Endothelial cell of umbilical vein (primary cell): ENCODE data around the gene ETV1.

Source experiments
- CTCF ChIP-seq, 2 donors: IDR thresholded peaks; 1 replicate in 1 of 2; 2 replicates in 1 of 2; pipeline ENCODE4 v1.5.1; 2011; ENCODE audit warnings: low read length in 2 of 2, mild to moderate bottlenecking in 2 of 2, moderate library complexity in 2 of 2, control low read depth in 1 of 2, inconsistent platforms in 1 of 2, low read depth in 1 of 2; ENCODE audit not compliant: insufficient read depth in 1 of 2; ENCODE audit errors: extremely low read depth in 1 of 2
- EZH2 ChIP-seq: IDR thresholded peaks from 2 replicates; pipeline ENCODE4 v1.6.1; 2012; ENCODE audit warnings: borderline replicate concordance, low read depth, mild to moderate bottlenecking, moderate library complexity, low read length, inconsistent platforms; ENCODE audit not compliant: severe bottlenecking
- POLR2A ChIP-seq: IDR thresholded peaks from 2 replicates; pipeline ENCODE4 v1.6.1; 2012; ENCODE audit warnings: low read depth, mild to moderate bottlenecking, control low read depth, low read length
- POLR2AphosphoS5 ChIP-seq: IDR thresholded peaks from 2 replicates; pipeline ENCODE4 v1.6.1; 2012; ENCODE audit warnings: low read depth, mild to moderate bottlenecking, control low read depth, low read length, moderate library complexity; ENCODE audit not compliant: insufficient read depth

- no peak for TF ChIP-seq CTCF (IDR thresholded peaks at IDR 0.05; ENCODE audit: extremely low read depth in 1 of 2, insufficient read depth in 1 of 2, low read depth in 1 of 2, low read length in 2 of 2)
- TF ChIP-seq EZH2 = no peak
- TF ChIP-seq POLR2A = no peak
- TF ChIP-seq POLR2AphosphoS5 = no peak
Measured at GRCh38 chr7:13898957-13899670, 90.4 kb downstream of the ETV1 start.
